ENCODE data around the gene CCL24. TPM values are rescaled to one million over a fixed set of nuclear protein-coding genes. Genes with fewer than 3 reads are reported as not detected.

The CCL24 gene
- total and polyA plus RNA-seq, 2 donors, result 0.19 to 0.78 TPM

Other genes with a start within 250 kb of the CCL24 start
- 3.3 TPM for gene HIP1, start 74.9 kb downstream of the CCL24 start, total RNA-seq
- gene HIP1, start 74.9 kb downstream of the CCL24 start, polyA plus RNA-seq, result 3.5 TPM
- gene CCL26, start 41.6 kb downstream of the CCL24 start, total RNA-seq, result 0.14 TPM
- gene CCL26, start 41.6 kb downstream of the CCL24 start, polyA plus RNA-seq, result 3.1 TPM
- 18.3 TPM for gene RHBDD2, start 65.2 kb upstream of the CCL24 start, total RNA-seq
- 90.7 TPM for gene RHBDD2, start 65.2 kb upstream of the CCL24 start, polyA plus RNA-seq
- 44.6 TPM for gene POR, start 101.3 kb upstream of the CCL24 start, total RNA-seq
- 114 TPM for gene POR, start 101.3 kb upstream of the CCL24 start, polyA plus RNA-seq
- 6.8 TPM for gene TMEM120A, start 180.8 kb upstream of the CCL24 start, total RNA-seq
- gene TMEM120A, start 180.8 kb upstream of the CCL24 start, polyA plus RNA-seq, result 48.8 TPM
- 36.9 TPM for gene STYXL1, start 234.2 kb upstream of the CCL24 start, total RNA-seq
- 55.9 TPM for gene STYXL1, start 234.2 kb upstream of the CCL24 start, polyA plus RNA-seq
- 69.7 TPM for gene MDH2, start 234.3 kb upstream of the CCL24 start, total RNA-seq
- gene MDH2, start 234.3 kb upstream of the CCL24 start, polyA plus RNA-seq, result 57.5 TPM